GM18499 (cell line): ENCODE measurements around the gene PRDM15.

Experiments
- ATAC-seq: cut with Tn5 transposase; IDR thresholded peaks from one replicate; pipeline ENCODE4 v1.9.1; 2021; ENCODE audit warnings: moderate number of reproducible peaks; ENCODE audit not compliant: insufficient read depth, unreplicated experiment

PRDM15 gene

GRCh38 chr21:41879190-41879998 lies at the start of gene PRDM15:
Gene PRDM15 (minus strand): TSS chr21:41879344. CDS start chr21:41860363, 18,981 bp downstream.
- no peak for ATAC-seq

- ATAC-seq = no peak
Measured at GRCh38 chr21:41928621-41929220, 49.6 kb upstream of the PRDM15 start.

- ATAC-seq = no peak
Measured at GRCh38 chr21:41927727-41928409, 48.7 kb upstream of the PRDM15 start.

- no peak for ATAC-seq
Measured at GRCh38 chr21:41926807-41927171, 47.6 kb upstream of the PRDM15 start.

GRCh38 chr21:41926117-41926806 lies 47.1 kb upstream of the PRDM15 start:
- ATAC-seq = no peak

- no peak for ATAC-seq
Measured at GRCh38 chr21:41925767-41926116, 46.6 kb upstream of the PRDM15 start.

GRCh38 chr21:41924368-41924754 lies 45.2 kb upstream of the PRDM15 start:
- ATAC-seq = no peak

- ATAC-seq = no peak
Measured at GRCh38 chr21:41923631-41924367, 44.7 kb upstream of the PRDM15 start.

GRCh38 chr21:41923186-41923585 lies 44.0 kb upstream of the PRDM15 start:
- no peak for ATAC-seq

GRCh38 chr21:41921021-41921420 lies 41.9 kb upstream of the PRDM15 start:
- no peak for ATAC-seq

- no peak for ATAC-seq
Measured at GRCh38 chr21:41920476-41920875, 41.3 kb upstream of the PRDM15 start.

- ATAC-seq = no peak
Measured at GRCh38 chr21:41919666-41920398, 40.7 kb upstream of the PRDM15 start.

- ATAC-seq = no peak
Measured at GRCh38 chr21:41918561-41919358, 39.6 kb upstream of the PRDM15 start.

- no peak for ATAC-seq
Measured at GRCh38 chr21:41917531-41917930, 38.4 kb upstream of the PRDM15 start.

GRCh38 chr21:41916888-41917433 lies 37.8 kb upstream of the PRDM15 start:
- no peak for ATAC-seq

- no peak for ATAC-seq
Measured at GRCh38 chr21:41914965-41915364, 35.8 kb upstream of the PRDM15 start.

GRCh38 chr21:41914358-41914757 lies 35.2 kb upstream of the PRDM15 start:
- ATAC-seq = no peak

GRCh38 chr21:41913230-41913629 lies 34.1 kb upstream of the PRDM15 start:
- no peak for ATAC-seq

- ATAC-seq = no peak
Measured at GRCh38 chr21:41908829-41909228, 29.7 kb upstream of the PRDM15 start.
